OCI-M1 (cell line): Measurements from ENCODE around the gene ZNF773.
"Not testable (repeated sequence)": the region's sequence is repeated elsewhere in the genome, so short reads cannot be mapped to it uniquely, and the experiment has no call there.

ENCODE experiments used
- DNase-seq: peaks from one replicate; lab custom pipeline; 2025; lab: John Stamatoyannopoulos, UW

ZNF773 gene

DNA sequence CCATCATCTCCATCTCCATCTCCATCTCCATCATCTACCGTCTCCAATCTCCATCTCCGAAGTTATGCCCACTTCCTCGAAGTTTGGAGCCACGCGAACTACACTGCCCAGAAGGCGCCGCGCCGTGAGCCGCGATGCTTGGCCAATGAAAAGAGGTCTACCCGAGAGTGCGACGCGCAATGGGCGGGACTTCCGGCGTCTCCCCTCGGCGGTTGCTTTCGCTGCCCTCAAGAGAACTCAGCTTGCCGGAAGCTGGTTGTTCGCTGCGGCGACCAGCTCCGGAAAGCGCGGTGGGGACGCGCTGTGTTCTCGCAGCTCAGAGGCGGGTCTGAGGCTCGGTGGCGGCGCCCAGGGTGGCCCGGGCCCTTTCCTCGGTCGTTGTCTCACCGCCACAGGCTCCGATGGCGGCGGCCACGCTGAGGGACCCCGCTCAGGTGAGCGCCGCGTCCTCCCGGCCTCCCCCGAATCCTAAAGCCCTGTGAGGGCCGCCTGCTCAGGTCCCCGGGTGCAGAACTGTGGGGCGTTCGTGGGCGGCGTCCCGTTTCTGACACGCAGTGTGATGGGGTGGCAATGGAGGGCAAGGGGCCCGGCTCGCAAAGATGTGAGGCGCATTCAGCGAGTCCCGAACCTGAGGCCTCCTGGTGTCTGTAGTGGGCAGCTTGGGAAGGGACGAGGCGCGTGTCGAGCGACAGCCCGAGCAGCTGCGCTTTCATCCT is at the start of gene ZNF773:
Gene ZNF773 (plus strand): TSS at position 259 of the 716 bp plus-strand sequence. CDS start 143 bp downstream, at position 402.
- peak; percentile 98 for DNase-seq

DNA sequence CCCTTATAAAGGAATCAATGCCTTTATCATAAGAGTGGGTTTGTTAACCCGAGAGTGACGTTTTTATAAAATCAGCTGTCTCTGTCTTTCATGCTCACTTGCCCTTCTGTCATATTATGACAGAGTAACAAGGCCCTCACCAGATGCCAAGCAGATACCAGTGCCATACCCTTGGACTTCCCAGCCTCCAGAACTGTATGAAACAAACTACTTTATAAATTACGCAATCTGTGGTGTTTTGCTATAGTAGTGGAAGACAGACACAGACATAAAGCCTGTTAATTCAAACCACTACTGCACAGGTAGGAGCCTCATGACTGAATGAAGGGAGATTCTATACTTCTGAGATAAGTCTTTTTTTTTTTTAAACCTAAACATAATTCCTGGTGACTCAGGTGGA is 47.4 kb upstream of the ZNF773 start:
- no peak for DNase-seq

DNA sequence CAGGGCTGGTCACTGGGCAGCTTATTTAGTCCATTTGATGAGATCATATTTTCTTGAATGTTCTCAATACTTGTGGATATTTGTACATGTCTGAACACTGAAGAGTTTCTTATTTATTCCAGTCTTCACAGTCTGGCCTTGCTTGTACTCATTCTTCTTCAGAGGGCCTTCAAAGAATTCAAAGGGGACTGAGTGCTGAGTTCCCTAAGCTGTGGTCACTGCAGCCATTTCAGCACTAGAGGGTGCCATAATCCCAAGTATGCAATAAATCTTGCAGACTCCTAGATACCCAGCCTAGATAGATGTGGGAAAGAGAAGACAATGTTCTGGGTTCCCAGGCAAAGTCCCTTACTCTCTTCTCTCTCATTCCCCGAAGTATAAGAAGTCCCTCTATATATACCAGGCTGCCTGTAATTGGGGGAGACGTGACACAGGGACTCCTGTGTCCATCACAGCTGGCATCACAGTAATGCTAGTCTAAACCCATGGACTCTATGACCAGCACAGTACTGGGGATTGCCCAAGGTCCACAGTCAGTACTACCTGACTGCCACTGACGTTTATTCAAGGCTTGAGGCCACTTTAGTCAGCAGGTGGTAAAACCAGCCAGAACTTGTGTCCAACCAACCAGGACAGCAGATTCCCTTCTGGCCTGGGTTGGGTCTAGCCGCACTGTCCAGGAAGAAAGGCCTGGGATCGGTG is 33.9 kb upstream of the ZNF773 start:
- DNase-seq: peak; percentile 82

DNA sequence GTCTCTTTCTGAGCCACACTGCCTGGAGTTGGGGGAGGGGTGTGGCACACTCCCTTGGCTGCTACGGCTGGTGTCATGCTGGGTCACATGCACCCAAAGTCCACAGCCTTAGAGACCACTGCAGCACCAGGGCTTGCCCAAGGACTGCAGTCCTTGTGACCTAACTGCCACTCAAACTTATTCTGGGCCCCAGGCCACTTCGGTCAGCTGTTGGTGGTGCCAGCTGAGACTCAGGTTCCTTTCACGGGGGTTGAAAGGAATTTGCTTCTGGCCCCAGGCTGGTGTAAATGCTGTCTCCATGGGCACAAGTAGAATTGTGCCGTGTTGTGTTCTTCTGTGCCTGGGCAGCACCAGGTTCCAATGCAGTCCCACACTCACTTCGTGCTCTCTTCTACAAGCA is 33.2 kb upstream of the ZNF773 start:
- no peak for DNase-seq

DNA sequence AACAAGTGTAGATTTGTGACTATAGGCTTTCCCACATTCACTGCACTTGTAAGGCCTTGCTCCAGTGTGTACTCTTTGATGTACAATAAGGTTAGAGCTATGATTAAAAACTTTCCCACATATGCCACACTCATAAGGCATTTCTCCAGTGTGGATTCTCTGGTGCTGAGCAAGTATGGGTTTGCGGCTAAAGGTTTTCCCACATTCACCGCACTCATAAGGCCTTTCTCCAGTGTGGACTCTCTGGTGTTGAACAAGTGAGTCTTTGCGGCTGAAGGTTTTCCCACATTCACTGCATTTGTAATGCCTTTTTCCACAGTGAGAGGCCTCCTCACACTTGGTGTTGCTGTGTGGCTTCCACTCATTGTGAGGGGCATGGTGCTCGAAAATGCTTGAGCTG is 26.1 kb upstream of the ZNF773 start:
- peak; percentile 29 for DNase-seq

DNA sequence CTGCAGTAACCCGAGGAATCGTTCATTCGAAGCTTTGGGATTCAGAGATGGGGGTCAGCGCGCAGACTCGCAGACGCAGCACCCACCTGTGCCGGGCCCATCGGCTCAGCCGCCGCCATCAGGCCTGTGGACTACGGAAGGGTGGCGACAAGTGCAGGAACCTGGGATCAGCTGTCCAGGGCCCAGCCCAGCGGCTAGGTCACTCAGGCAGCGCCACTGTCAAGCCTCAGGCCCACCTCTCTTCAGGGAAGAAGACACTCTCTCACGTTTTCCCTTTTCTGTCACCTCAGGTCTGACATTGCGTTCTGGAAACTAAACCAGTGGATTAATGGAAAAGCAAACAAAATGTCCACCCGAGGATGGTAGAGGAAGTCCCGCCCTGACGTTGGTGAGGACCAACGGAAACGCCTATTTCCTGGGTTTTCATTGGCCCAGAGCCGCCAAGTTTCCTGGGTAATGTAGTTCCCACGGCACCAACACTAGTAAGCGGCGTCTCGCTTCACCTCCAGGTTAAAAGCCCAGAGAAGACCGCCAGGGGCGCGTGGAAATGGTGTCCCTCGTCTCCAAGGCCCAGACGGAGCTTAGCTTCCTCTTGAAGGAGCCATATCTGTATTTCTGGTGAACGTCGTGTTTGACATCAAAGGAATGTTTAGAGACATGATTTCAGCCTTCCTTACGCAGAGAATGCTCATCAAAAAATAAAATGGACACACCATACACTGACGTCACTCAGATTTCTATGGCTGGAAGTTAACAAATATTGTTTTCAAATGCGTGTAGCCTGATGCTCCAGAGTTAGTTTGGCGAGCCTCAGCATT is 22.3 kb upstream of the ZNF773 start, which contains the start of gene ZNF772:
Gene ZNF772 (minus strand): TSS at position 376 of the 818 bp plus-strand sequence. CDS start 257 bp downstream, at position 119.
- peak; percentile 98 for DNase-seq

DNA sequence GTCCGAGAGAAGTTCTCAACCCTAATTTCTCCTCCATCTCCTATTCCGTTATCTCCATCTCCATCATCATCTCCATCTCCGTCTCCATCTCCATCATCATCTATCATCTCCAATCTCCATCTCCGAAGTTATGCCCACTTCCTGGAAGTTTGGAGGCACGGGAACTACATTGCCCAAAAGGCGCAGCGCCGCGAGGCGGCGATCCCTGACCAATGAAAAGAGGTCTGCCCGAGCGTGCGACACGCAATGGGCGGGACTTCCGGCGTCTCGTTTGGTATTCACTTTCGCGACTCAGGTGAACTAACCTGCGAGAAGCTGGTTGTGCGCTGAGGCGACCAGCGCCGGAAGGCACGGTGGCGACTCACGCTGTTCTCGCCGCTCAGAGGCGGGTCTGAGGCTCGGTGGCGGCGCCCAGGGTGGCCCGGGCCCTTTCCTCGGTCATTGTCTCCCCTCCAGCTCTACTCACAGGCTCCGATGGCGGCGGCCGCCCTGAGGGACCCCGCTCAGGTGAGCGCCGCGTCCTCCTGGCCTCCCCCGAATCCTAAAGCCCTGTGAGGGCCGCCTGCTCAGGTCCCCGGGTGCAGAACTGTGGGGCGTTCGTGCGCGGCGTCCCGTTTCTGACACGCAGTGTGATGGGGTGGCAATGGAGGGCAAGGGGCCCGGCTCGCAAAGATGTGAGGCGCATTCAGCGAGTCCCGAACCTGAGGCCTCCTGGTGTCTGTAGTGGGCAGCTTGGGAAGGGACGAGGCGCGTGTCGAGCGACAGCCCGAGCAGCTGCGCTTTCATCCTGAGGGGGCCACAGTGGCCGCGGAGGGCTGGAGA is 12.1 kb upstream of the ZNF773 start, which contains the start of gene ZNF419:
Gene ZNF419 (plus strand): TSS at position 274 of the 822 bp plus-strand sequence. CDS start 201 bp downstream, at position 475.
- DNase-seq: peak; percentile 93

DNA sequence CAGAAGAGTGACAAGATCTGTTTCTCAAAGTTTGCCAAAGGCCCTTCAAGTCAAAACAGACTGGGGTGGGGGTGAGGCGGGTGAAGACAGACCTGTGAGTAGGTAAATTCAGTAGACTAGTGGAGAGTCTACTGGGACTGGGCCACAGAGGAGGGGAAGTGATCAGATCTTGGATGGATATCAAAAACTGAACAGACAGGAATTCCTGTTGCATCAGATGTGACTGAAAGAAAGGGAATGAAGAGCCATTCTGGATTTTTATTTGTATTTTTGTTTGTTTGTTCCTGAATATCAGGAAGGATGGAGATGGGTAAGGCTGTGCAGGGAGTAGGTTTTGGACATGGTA is 11.5 kb upstream of the ZNF773 start:
- not testable (repeated sequence) for DNase-seq

DNA sequence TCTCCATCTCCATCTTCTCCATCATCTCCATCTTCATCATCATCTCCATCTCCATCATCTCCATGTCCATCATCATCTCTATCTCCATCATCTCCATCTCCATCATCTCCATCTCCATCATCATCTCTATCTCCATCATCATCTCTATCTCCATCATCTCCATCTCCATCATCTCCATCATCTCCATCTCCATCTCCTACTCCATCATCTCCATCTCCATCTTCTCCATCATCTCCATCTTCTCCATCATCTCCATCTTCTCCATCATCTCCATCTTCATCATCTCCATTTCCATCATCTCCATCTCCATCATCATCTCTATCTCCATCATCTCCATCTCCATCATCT is 432 bp upstream of the ZNF773 start:
- DNase-seq: not testable (repeated sequence)

DNA sequence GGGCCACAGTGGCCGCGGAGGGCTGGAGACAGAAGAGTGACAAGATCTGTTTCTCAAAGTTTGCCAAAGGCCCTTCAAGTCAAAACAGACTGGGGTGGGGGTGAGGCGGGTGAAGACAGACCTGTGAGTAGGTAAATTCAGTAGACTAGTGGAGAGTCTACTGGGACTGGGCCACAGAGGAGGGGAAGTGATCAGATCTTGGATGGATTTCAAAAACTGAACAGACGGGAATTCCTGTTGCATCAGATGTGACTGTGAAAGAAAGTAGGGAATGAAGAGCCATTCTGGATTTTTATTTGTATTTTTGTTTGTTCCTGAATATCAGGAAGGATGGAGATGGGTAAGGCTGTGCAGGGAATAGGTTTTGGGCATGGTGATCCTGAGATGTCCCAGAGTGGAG is 662 bp downstream of the ZNF773 start:
- peak; percentile 23 for DNase-seq

DNA sequence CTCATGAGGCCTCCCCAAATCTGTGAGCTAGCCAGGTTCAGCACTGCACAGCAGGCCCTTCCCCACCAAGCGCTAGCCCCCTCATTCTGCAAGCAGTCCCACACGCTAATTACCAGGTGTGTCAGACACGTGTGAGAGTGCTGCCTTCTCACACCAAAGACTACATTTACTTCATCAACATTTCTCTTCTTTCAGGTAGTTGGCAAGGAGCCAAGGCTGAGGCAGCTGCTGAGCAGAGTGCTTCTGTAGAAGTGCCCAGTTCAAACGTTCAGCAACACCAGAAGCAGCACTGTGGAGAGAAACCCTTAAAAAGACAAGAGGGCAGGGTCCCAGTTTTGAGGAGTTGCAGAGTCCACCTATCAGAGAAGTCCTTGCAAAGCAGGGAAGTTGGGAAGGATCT is 6.4 kb downstream of the ZNF773 start:
- no peak for DNase-seq

DNA sequence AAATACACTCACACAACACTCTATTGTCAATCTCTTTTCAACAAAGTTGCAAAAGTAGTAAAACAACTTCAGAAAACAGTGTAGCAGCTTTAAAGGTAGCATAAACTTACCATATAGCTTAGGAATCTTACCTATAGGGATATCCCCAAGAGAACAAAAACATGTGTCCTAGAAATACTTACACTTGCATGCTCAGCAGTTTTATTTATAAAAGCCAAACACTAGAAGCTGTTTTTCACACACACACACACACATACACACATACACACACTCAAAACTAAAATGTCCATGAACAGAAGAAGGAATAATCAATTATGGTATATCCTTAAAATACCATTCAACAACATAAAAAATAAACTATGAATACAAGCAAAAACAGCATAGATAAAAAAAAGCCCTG is 11.7 kb downstream of the ZNF773 start:
- DNase-seq: no peak

DNA sequence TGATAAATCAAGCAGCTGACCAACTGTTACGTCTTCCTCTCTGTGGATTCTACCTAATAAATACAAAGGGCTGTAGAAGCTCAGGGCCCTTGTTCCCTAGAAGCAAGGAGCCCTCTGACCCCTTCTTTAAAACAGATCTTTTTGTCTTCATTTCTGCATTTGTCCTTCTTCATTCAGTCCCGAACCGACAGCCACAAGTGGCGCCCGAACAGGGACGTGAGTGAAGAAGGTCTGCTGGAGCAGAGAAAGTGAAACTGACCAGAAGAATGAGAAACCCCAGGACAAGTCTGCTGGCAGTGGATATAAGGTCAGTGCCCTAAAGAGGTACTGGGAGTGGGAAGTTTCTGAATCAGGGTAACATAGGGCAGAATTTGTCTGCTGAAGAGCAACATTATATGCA is 13.1 kb downstream of the ZNF773 start:
- DNase-seq: peak; percentile 44

DNA sequence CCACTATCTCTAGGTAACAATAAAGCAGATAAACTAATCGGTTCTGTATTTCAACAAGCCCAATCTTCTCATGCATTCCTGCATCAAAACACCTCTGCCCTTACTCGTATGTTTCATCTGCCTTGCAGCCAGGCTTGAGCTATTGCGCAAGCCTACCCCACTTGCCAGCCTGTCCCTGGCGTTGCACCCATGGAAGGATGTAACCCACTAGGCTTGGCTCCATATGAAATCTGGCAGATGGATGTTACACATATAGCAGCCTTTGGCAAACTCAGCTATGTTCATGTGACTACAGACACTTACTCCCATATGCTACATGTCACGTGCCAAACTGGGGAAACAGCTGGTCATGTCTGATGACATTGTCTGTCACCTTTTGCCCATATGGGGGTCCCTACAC is 15.5 kb downstream of the ZNF773 start:
- no peak for DNase-seq

DNA sequence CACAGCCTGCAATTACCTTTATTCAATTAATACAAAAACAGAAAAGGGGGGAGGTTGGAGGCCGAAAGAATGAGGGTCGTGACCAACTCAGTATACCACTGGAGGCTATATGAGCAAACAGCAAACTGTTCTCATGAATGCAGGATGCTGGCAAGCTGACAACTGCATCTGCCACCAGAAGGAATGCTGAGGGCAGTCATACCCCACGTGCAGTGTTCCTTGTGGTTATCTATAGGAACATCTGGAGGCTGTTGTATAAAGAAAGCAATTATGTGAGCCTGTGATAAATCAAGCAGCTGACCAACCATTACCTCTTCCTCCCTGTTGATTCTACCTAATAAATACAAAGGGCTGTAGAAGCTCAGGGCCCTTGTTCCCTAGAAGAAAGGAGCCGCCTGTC is 18.3 kb downstream of the ZNF773 start:
- DNase-seq: peak; percentile 61

DNA sequence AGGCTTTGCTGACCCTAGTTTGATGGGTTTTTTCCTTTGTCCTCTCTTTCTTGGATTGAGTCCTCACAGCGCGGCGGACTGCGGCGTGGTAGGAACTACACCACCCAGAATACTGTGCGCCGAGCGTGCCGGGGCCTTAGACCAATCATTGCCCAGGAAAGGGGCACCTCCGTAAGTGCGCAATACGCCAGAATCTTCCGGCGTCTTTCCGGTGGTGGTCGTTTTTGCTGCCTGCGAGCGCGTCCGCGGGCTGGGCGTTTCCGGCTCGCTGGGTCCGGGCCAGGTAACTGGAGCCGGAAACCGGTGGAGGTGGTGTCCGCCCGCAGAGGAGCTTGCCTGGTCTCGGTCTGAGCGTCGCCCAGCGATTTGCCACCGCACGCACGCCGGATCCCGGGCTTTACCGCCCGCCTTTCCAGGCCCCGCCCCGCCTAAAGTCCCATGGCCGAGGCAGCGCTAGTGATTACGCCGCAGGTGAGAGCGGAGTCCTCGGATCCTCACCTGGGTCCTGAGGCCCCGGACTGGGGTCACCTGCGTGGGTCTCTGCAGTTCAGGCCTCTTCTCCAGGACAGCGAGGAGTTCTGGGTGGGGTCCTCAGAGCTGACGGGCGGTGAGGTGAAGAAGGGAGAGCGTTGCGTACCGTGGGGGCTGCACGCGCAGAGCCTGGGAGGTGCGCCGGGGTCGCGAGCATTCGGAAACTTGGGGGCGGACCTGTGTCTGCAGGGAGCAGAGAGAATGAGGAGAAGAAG is 27.6 kb downstream of the ZNF773 start, which contains the start of gene ZNF549:
Gene ZNF549 (plus strand): TSS at position 221 of the 746 bp plus-strand sequence. CDS start 218 bp downstream, at position 439.
- DNase-seq: peak; percentile 96

DNA sequence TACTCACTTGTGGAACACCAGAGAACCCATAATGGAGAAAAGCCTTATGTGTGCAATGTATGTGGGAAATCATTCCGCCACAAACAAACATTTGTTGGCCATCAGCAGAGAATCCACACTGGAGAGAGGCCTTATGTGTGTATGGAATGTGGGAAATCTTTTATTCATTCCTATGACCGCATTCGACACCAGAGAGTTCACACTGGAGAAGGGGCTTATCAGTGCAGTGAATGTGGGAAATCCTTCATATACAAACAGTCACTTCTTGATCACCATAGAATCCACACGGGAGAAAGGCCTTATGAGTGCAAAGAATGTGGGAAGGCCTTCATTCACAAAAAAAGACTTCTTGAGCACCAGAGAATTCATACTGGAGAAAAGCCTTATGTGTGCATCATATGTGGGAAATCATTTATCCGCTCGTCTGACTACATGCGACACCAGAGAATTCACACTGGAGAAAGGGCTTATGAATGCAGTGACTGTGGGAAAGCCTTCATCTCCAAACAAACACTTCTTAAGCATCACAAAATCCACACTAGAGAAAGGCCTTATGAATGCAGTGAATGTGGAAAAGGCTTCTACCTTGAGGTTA is 38.3 kb downstream of the ZNF773 start:
- DNase-seq: no peak

DNA sequence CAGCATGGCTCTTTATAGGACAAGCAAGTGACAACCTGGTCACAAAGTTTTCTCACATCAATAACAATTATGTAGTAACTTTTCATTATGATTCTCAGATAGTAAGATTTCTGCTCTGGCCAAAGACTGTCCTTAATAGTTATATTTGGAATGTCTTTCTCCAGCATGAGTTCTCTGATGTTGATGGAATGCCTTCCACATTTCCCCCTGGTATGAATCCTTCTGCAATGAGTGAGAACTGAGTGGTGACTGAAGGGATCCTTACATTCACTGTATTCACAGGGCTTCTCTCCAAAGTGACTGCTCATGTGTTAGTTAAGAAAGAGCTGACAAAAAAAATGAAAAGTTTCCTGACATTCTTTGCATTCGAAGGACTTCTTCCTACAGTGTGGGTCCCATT is 46.8 kb downstream of the ZNF773 start:
- DNase-seq: no peak

DNA sequence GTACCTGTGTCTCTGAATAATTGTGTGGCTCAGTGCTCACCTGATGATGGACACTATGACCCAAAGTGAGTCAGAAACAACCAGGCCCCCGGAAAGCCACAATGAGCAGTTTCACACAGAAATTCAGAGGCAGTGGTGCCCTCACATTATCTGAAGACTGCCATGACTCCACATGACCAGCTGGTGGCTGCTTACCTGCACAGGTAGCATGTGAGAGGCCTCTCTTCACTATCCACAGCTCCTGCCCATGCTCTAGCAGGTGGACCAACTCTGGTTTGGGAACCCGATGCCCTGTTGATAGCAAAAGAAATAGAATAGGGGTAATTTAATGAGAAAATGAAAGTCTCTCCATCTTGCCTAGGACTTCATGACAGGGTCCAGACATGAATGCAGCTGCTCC is 52.7 kb downstream of the ZNF773 start:
- no peak for DNase-seq

DNA sequence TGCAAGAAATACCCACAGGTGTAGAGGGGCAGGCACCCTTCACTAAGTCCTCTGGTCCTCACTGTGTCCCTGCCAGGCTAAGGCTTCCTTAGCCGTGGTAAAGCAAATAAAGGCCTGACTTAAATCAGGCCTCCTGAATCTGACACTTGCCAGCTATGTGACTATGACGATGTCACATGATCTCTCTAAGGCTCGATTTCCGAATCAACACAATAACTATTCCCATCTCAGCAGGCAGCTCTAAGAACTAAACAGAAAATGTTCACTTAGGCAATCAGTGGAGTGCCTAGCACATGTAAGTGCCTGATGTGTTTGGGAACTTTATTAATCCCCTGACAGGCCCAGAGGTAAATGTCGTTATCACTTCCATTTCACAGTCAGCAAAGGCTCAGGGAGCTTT is 57.9 kb downstream of the ZNF773 start:
- no peak for DNase-seq
